Liver (tissue), 9 donors: ENCODE results near the gene RALGPS2. TPM values are rescaled to one million over a fixed set of nuclear protein-coding genes. Genes with fewer than 3 reads are reported as not detected.

ENCODE experiments used
- DNase-seq: peaks from one replicate; pipeline ENCODE4 v3.0.0-alpha.2; 2017; ENCODE audit warnings: low spot score
- H3K27ac ChIP-seq, 2 donors: one replicate each; pipeline ENCODE4 v1.7.0; 2013; ENCODE audit warnings: inconsistent platforms in 2 of 2, low read length in 2 of 2, control low read depth in 1 of 2, low read depth in 1 of 2, mild to moderate bottlenecking in 1 of 2
- H3K27me3 ChIP-seq, 4 donors: one replicate each; pipeline versions ENCODE4 v1.6.1 to v1.7.0; 2013; ENCODE audit warnings: low read length in 3 of 4, inconsistent platforms in 1 of 4, mild to moderate bottlenecking in 1 of 4, moderate library complexity in 1 of 4; ENCODE audit not compliant: control insufficient read depth in 4 of 4, insufficient read depth in 4 of 4
- H3K36me3 ChIP-seq, 4 donors: one replicate each; pipeline versions ENCODE4 v1.6.1 to v1.7.0; 2013; ENCODE audit warnings: low read length in 3 of 4, mild to moderate bottlenecking in 3 of 4, low read depth in 1 of 4, moderate library complexity in 1 of 4; ENCODE audit not compliant: control insufficient read depth in 4 of 4, insufficient read depth in 3 of 4
- H3K4me1 ChIP-seq, 4 donors: one replicate each; pipeline versions ENCODE4 v1.6.1 to v1.7.0; 2013; ENCODE audit warnings: low read length in 3 of 4, mild to moderate bottlenecking in 3 of 4, moderate library complexity in 1 of 4; ENCODE audit not compliant: control insufficient read depth in 4 of 4, insufficient read depth in 4 of 4
- H3K4me3 ChIP-seq, 3 donors: one replicate each; pipeline versions ENCODE4 v1.6.1 to v1.7.0; 2013; ENCODE audit warnings: low read length in 3 of 3, control low read depth in 1 of 3, low read depth in 1 of 3, mild to moderate bottlenecking in 1 of 3
- H3K9ac ChIP-seq, 2 donors: one replicate each; pipeline ENCODE4 v1.7.0; 2013; ENCODE audit warnings: low read length in 2 of 2, mild to moderate bottlenecking in 2 of 2, moderate library complexity in 2 of 2, control low read depth in 1 of 2, low read depth in 1 of 2
- H3K9me3 ChIP-seq, 4 donors: one replicate each; pipeline versions ENCODE4 v1.6.1 to v1.7.0; 2013; ENCODE audit warnings: low read length in 3 of 4; ENCODE audit not compliant: control insufficient read depth in 4 of 4
- EGR1 ChIP-seq, 2 donors: IDR thresholded peaks; 2 replicates each; pipeline ENCODE4 v1.6.1; 2016 to 2018; ENCODE audit warnings: antibody characterized with exemption in 2 of 2, low read depth in 2 of 2
- FOXA1 ChIP-seq: IDR thresholded peaks from 2 replicates; pipeline ENCODE4 v1.6.1; 2016; ENCODE audit warnings: antibody characterized with exemption
- FOXA2 ChIP-seq: IDR thresholded peaks from 2 replicates; pipeline ENCODE4 v1.6.1; 2016; ENCODE audit warnings: antibody characterized with exemption
- GABPA ChIP-seq, 2 donors: IDR thresholded peaks in 1 of 2; conservative IDR thresholded peaks in 1 of 2; 2 replicates each; pipeline ENCODE4 v1.6.1; 2016; ENCODE audit warnings: antibody characterized with exemption in 2 of 2, mild to moderate bottlenecking in 1 of 2, moderate library complexity in 1 of 2
- HNF4G ChIP-seq: IDR thresholded peaks from 2 replicates; pipeline ENCODE4 v1.6.1; 2016; ENCODE audit warnings: antibody characterized with exemption
- NR2F2 ChIP-seq: IDR thresholded peaks from 2 replicates; pipeline ENCODE4 v1.6.1; 2016; ENCODE audit warnings: antibody characterized with exemption
- RXRA ChIP-seq, 2 donors: IDR thresholded peaks; 2 replicates each; pipeline ENCODE4 v1.6.1; 2017 to 2018; ENCODE audit warnings: antibody characterized with exemption in 2 of 2, mild to moderate bottlenecking in 1 of 2
- SP1 ChIP-seq: IDR thresholded peaks from 2 replicates; pipeline ENCODE4 v1.6.1; 2018; ENCODE audit warnings: antibody characterized with exemption, mild to moderate bottlenecking
- YY1 ChIP-seq: IDR thresholded peaks from 2 replicates; pipeline ENCODE4 v1.6.1; 2016; ENCODE audit warnings: antibody characterized with exemption, mild to moderate bottlenecking
- WGBS: extraction: QIAGEN DNeasy Blood & Tissue Kit; methylation state at CpG from one replicate; pipeline ENCODE4 v1.1.7; 2013; 5-methylcytosine and 5-hydroxymethylcytosine counted together
- polyA plus RNA-seq, 2 donors: library from polyadenylated mRNA; stranded (reverse) in 1 of 2; unstranded in 1 of 2; fragments of 200-250 nt in 1 of 2; fragments of >200 nt in 1 of 2; fragmentation: Nextera tagmentation in 1 of 2; extraction: Ambion mirVana in 1 of 2; gene quantifications; one replicate each; pipeline versions ENCODE4 v1.2.1 to v1.2.3, GENCODE V29; 2013 to 2015
- total RNA-seq, 2 donors: library from RNA; depleted of rRNA; stranded (reverse); fragments of >200 nt; gene quantifications; one replicate each; pipeline ENCODE4 v1.2.3, GENCODE V29; 2014
- TF ChIP-seq, protein P1 (sequence below): IDR thresholded peaks from 2 replicates; pipeline ENCODE4 v1.6.1; 2016; ENCODE audit warnings: antibody characterized with exemption, mild to moderate bottlenecking
- TF ChIP-seq, protein P2 (sequence below): fragments of 150-350 bp; IDR thresholded peaks from 2 replicates; pipeline ENCODE4 v1.5.1; 2017; ENCODE audit warnings: improper control_type of control experiment, low read depth, low read length; ENCODE audit not compliant: missing input control
- TF ChIP-seq, protein P3 (sequence below): IDR thresholded peaks from 2 replicates; pipeline ENCODE4 v1.6.1; 2016; ENCODE audit warnings: antibody characterized with exemption
- TF ChIP-seq, protein P4 (sequence below): IDR thresholded peaks from 2 replicates; pipeline ENCODE4 v1.6.1; 2016; ENCODE audit warnings: antibody characterized with exemption
- TF ChIP-seq, protein P5 (sequence below): IDR thresholded peaks from 2 replicates; pipeline ENCODE4 v1.6.1; 2016; ENCODE audit warnings: antibody characterized with exemption
- donor health status: healthy.
- donor health status: healthy.
- donor health status: healthy.
- donor health status: healthy.
- donor health status: healthy.

RALGPS2 gene
- total and polyA plus RNA-seq, 4 donors = 8.1 to 39.2 (median 16.9) TPM

DNA sequence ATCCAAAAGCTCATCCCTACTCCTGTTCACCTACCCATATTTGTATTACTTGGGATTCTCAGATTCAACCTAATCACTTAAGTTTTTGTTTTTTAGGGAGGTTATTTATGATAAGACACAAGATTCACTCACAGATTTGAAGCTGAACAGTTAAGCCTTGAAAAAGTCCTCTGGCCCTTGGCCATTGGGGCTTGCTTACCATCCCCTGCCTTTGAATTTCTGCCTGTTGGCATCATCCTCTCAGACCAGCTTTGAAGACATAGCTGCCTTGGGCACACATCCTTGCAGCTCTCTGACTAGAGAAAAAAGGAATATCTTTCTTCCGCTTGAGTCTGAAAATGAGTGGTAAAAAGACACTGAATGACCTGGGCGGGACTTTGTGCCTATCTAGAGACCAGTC, 41.8 kb upstream of the RALGPS2 start:
- H3K4me3 ChIP-seq = no peak overlapping the region
- no peaks in the 10 kb centered on the region for H3K27me3 ChIP-seq
- no peak for DNase-seq
- no peaks in the 10 kb centered on the region for H3K4me1 ChIP-seq
- no peak overlapping the region for H3K9ac ChIP-seq
- no peaks in the 10 kb centered on the region for H3K36me3 ChIP-seq
- WGBS = 97% methylated on average over 2 of the region's 2 CpGs
- H3K27ac ChIP-seq = no peak overlapping the region
- H3K9me3 ChIP-seq = no peaks in the 10 kb centered on the region
- TF ChIP-seq FOXA2 = no peak
- no peak for TF ChIP-seq HNF4G
- no peak for TF ChIP-seq EGR1 (IDR thresholded peaks at IDR 0.05; ENCODE audit: low read depth in 2 of 2)
- TF ChIP-seq, protein P1, sequence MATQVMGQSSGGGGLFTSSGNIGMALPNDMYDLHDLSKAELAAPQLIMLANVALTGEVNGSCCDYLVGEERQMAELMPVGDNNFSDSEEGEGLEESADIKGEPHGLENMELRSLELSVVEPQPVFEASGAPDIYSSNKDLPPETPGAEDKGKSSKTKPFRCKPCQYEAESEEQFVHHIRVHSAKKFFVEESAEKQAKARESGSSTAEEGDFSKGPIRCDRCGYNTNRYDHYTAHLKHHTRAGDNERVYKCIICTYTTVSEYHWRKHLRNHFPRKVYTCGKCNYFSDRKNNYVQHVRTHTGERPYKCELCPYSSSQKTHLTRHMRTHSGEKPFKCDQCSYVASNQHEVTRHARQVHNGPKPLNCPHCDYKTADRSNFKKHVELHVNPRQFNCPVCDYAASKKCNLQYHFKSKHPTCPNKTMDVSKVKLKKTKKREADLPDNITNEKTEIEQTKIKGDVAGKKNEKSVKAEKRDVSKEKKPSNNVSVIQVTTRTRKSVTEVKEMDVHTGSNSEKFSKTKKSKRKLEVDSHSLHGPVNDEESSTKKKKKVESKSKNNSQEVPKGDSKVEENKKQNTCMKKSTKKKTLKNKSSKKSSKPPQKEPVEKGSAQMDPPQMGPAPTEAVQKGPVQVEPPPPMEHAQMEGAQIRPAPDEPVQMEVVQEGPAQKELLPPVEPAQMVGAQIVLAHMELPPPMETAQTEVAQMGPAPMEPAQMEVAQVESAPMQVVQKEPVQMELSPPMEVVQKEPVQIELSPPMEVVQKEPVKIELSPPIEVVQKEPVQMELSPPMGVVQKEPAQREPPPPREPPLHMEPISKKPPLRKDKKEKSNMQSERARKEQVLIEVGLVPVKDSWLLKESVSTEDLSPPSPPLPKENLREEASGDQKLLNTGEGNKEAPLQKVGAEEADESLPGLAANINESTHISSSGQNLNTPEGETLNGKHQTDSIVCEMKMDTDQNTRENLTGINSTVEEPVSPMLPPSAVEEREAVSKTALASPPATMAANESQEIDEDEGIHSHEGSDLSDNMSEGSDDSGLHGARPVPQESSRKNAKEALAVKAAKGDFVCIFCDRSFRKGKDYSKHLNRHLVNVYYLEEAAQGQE = no peak
- TF ChIP-seq, protein P2, sequence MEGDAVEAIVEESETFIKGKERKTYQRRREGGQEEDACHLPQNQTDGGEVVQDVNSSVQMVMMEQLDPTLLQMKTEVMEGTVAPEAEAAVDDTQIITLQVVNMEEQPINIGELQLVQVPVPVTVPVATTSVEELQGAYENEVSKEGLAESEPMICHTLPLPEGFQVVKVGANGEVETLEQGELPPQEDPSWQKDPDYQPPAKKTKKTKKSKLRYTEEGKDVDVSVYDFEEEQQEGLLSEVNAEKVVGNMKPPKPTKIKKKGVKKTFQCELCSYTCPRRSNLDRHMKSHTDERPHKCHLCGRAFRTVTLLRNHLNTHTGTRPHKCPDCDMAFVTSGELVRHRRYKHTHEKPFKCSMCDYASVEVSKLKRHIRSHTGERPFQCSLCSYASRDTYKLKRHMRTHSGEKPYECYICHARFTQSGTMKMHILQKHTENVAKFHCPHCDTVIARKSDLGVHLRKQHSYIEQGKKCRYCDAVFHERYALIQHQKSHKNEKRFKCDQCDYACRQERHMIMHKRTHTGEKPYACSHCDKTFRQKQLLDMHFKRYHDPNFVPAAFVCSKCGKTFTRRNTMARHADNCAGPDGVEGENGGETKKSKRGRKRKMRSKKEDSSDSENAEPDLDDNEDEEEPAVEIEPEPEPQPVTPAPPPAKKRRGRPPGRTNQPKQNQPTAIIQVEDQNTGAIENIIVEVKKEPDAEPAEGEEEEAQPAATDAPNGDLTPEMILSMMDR = no peak
- TF ChIP-seq, protein P3, sequence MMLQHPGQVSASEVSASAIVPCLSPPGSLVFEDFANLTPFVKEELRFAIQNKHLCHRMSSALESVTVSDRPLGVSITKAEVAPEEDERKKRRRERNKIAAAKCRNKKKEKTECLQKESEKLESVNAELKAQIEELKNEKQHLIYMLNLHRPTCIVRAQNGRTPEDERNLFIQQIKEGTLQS = no peak
- TF ChIP-seq GABPA (IDR thresholded peaks at IDR 0.05 in 1 of 2, conservative IDR thresholded peaks at IDR 0.05 in 1 of 2) = no peak

DNA sequence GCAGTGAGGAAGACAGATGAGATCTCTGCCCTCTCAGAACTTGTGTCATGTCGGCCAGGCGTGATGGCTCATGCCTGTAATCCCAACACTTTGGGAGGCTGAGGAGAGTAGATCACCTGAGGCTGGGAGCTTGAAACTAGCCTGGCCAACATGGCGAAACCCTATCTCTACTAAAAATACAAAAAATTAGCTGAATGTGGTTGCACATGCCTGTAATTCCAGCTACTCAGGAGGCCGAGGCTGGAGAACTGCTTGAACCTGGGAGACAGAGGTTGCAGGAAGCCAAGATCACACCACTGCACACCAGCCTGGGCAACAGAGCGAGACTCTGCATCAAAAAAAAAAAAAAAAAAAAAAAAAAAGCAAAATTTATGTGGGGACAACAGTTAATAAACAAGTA, 40.9 kb upstream of the RALGPS2 start:
- Histone ChIP-seq H3K9me3 (no peaks in the 10 kb centered on the region), H3K27me3 (no peaks in the 10 kb centered on the region), H3K27ac (no peak overlapping the region), H3K36me3 (no peaks in the 10 kb centered on the region), H3K9ac (no peak overlapping the region), H3K4me3 (no peak overlapping the region), H3K4me1 (no peaks in the 10 kb centered on the region)
- TF ChIP-seq, protein P4, sequence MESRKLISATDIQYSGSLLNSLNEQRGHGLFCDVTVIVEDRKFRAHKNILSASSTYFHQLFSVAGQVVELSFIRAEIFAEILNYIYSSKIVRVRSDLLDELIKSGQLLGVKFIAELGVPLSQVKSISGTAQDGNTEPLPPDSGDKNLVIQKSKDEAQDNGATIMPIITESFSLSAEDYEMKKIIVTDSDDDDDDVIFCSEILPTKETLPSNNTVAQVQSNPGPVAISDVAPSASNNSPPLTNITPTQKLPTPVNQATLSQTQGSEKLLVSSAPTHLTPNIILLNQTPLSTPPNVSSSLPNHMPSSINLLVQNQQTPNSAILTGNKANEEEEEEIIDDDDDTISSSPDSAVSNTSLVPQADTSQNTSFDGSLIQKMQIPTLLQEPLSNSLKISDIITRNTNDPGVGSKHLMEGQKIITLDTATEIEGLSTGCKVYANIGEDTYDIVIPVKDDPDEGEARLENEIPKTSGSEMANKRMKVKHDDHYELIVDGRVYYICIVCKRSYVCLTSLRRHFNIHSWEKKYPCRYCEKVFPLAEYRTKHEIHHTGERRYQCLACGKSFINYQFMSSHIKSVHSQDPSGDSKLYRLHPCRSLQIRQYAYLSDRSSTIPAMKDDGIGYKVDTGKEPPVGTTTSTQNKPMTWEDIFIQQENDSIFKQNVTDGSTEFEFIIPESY = no peak
- TF ChIP-seq, protein P2 = no peak
- TF ChIP-seq GABPA (IDR thresholded peaks at IDR 0.05 in 1 of 2, conservative IDR thresholded peaks at IDR 0.05 in 1 of 2) (no peak), YY1 (no peak), EGR1 (IDR thresholded peaks at IDR 0.05; ENCODE audit: low read depth in 2 of 2) (no peak), SP1 (no peak), NR2F2 (no peak), RXRA (IDR thresholded peaks at IDR 0.05) (no peak), FOXA1 (no peak), HNF4G (no peak)
- TF ChIP-seq, protein P3 = no peak
- TF ChIP-seq, protein P5, sequence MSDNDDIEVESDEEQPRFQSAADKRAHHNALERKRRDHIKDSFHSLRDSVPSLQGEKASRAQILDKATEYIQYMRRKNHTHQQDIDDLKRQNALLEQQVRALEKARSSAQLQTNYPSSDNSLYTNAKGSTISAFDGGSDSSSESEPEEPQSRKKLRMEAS = no peak
- TF ChIP-seq, protein P1 = no peak
- whole genome bisulfite sequencing = 94% methylated on average over 5 of the region's 5 CpGs
- no peak for DNase-seq
